Activated CD4-positive, alpha-beta T cell treated with anti-CD3 and anti-CD28 coated beads, Interleukin-2, Interleukin-6, amounts not matched to agents 100 ng/mL and 50 ng/mL, durations not matched to agents 16 hours and 8 hours (primary cell): Measurements from ENCODE around the gene CCDC78.
"Not testable (repeated sequence)": the region's sequence is repeated elsewhere in the genome, so short reads cannot be mapped to it uniquely, and the experiment has no call there.

Experiments
- DNase-seq: peaks from one replicate; pipeline ENCODE4 v3.0.0-alpha.2; 2020

The CCDC78 gene

DNA sequence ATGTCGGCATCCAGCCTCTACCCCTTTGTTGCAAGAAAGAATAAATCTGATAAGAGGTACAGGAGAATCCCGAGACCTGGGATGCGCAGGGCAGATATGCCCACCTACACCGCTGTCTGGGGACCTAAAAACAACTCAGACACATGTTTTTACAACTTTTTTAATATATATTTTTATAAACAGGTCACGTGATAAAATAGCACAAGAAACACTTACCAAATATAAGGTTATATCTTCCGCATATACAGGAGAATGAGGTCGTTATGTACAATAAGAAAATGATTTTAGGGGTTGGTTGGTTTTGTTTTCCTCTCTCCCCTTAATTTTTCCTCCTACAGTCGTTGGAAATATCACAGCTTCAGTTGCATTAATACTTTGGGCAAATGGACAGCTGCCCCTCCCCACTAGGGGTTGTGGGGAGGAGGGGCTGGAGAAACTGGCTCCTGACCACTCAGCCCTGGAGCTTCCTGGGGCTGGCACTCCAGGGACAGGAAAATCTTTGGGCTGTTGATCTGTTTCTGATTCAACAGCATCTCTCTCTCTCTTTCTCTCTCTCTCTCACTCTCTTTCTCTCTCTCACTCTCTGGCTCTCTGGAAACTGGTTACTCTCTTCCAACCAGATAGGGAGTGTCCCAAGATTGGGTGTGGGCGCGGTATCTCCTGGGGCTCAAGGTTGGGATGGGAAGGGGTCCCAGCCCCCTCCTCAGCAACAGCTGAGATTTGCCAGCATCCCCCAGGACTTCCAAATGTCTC is 33.7 kb downstream of the CCDC78 start:
- DNase-seq: no peak

DNA sequence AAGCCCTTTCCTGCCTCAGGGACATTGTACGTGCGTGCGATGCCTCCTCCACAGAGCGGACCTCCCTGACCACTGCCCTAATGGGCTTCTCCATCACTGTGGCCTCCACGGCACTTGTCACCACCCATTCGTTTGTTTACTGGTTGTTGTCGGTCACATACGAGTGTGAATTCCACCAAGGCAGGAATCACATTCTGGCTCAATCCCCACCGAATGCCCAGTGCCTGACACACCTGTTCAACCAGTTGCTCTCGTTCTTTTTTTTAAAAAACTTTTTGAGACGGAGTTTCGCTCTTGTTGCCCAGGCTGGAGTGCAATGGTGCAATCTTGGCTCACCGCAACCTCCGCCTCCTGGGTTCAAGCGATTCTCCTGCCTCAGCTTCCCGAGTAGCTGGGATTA is 35.0 kb downstream of the CCDC78 start:
- DNase-seq: not testable (repeated sequence)

DNA sequence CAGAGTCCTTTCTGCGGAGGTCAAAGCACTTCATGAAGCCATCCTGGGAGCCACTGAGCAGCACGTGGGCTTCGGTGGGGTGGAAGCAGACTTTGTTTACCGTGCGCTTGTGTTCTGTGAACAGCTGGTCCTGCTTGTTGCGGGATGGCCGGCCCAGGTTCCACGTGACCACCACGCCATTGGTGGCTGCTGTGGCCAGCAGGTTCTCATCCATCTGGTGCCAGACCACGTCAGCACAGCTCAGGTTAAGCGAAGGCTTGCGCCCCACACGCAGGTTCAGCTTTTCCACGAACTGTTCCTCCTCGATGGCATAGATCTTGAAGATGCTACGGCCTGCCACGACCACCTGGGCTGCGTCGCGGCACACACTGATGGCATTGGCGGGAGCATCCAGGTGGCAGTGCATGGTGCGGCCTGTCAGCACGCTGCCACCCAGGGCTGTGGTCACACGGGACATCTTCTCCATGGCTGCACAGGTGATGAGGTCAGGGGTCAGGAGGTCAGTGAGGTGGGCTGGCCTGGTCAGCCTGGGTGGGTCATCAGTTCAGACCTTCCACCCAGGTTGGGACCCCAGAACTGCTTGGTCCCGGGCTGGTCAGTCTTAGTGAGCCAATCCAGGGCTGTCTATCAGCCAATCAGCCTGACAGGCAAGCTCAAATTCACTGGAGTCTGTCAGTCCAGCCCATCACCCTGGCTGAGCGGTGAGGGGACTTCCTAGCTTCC is 36.9 kb downstream of the CCDC78 start:
- no peak for DNase-seq

DNA sequence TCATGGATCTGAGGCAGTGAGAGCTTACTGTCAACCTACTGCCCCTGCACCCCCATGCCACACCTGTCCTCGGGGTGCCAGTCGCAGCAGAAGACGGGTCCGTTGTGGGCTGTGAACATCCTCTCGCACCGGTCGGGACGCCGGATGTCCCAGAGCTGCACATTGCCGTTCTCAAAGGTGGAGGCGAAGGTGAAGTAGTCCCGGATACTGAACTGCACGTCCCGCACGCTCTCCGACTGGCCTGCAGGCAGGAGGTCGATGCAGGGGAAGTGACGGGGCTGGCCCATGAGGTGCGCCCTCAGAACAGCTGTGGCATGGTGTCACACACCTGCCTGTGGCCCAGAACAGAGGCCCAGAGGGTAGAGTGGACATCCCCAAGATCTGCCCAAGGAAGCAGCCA is 38.7 kb downstream of the CCDC78 start:
- no peak for DNase-seq

DNA sequence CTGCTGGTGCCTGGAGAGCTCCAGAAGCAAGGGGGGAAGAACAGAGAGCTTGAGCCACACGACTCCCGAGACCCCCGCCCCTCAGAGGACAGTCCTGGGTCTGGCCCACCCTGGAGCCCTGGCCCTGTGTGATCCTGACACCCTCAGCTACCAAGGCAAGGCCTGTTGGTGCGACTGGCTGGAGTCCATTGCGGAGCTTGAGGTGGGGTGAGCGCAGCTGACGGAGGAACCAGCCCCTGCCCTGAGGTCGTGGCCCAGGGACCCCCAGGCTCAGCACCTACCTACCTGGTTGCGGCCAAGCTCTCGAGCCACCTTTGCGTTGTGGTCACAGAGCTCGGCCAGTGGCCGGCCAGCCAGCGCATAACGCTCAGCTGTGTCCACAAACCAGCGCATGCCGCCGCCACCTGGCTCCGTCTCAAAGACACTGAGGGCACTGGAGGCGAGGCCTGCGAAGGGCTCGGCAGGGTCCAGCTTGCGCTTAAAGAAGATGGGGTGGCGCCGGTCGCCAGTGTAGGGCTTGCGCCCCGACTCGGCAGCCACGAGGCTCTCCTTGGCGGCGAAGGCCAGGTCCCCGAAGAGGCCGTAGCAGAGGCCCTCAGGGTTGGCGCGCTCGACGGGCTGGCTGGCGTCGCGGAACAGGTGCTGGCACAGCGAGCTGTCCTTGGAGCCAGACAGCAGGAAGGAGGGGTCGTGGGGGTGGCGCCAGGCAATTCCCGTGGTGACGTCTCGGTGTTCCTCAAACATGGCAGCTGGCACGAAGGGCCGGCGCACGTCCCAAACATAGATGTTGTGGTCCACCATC is 39.6 kb downstream of the CCDC78 start:
- no peak for DNase-seq

DNA sequence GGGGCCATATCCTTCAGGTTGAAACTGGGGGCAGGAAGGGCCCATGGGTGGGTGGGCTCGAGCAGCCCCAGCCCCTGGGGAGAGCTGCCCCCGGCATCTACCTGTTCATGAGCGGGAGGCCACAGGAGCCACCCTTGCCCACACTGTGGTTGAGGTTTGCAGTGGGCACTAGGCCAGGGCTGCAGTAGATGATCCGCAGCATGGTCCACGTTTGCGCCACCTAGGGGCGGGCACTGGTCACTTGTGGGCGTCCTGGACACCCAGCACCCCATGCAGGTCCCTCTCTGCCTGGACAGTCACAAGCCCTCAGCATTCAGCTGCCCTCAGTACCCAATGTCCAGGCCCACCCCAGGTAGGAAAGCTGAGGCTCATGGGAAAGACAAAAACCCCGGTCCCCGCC is 40.3 kb downstream of the CCDC78 start:
- DNase-seq: peak; percentile 34

DNA sequence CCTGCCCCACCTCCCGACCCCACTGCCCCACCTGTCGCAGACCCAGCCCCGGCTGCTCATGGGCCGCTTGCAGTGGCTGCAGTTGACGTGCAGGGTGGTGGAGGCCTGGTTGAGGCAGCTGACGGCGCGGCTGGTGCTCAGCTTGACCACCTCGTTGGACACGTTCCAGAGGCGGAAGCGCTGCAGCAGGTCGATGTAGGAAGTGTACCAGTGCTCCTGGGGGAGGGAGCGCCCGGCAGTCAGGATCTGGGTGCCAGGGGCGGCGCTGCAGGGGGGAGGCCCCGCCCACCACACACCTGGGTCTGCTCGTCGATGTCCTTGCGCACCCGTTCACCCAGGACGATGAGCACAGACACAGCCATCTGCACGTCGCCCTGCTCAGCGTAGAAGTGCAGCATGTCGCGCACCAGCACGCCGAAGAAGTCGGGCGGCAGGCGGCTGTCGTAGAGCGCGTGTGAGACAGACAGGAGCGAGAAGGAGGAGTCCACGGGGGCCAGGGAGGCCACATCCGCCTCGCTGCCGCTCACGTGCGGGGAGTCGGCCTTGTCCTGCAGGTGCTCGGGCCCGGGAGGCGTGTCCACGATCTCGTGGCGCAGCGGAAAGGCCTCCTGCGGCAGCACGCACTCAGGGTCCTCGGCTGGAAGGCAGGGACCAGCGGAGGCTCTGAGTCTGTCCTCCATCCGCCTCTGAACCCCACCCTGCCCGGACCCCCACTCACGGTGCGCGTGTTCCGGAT is 41.1 kb downstream of the CCDC78 start:
- no peak for DNase-seq

DNA sequence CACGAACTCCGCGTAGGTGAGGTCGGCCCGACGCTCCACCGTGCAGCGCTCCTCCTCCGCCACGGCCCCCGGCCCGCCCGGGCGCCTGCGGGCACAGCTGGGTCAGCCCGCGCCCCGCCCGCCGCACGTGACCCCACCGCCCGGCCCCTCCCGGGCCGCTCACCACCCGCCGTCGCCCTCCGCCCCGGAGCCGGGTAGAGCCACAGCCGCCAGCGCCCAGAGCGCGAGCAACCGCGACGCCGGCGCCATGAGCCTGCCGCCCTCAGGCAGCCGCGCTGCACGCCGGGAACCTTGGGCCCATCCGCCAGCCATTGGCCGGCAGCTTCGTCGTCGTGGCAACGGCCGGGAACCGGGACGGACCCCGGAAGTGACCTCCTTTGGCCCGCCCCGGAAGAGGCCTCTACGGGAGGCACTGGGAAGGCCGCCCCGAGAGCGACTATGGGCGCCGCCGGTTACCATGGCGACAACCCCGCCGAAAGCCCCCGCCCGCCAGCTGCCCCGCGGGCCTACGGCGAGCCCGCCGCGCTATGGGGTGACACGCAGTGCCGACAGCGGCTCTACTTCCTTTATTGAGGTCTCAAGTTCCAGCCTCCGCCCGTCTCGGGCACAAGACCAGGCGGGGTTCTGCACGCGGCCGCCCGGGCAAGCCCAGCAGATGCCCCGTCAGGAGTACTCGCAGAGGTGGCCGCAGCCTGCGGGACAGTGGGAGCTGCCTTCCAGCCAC is 42.0 kb downstream of the CCDC78 start, which contains the start of gene JMJD8:
Gene JMJD8, minus strand, starts transcription at position 264 of the 724 bp plus-strand sequence. Its CDS starts 15 bp downstream, at position 249.
- peak; percentile 98 for DNase-seq

DNA sequence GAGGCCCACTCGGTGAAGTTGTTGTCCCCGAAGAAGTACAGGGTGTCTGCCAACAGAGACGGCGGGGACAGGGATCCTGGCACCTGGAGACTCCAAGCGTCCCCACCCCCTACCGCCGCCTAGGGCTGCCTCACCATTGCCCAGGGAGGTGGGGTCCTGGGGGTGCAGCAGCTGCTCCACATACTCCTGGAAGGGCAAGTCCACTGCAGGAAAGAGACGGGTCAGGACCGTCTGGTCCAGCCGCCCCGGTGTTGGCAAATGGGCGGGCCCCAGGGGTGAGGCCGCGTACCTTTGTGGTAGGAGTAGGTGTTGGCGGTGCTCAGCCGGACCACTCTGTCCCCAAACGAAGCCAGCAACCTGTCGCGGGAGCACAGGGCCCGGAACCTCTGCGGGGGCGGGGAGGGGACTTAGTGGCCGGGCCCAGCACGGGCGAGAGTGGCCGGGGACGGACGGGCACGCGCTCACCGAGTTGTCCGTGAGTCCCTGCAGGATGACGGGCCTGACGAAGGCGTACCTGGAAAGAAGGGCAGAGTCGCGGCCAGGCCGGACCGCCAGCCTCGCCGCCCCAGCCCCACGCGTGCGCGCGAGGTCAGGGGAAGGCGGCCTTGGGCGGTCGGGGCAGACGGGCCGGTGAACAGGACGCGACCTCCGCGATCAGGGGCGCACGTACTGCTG is 42.7 kb downstream of the CCDC78 start:
- DNase-seq: peak; percentile 24

DNA sequence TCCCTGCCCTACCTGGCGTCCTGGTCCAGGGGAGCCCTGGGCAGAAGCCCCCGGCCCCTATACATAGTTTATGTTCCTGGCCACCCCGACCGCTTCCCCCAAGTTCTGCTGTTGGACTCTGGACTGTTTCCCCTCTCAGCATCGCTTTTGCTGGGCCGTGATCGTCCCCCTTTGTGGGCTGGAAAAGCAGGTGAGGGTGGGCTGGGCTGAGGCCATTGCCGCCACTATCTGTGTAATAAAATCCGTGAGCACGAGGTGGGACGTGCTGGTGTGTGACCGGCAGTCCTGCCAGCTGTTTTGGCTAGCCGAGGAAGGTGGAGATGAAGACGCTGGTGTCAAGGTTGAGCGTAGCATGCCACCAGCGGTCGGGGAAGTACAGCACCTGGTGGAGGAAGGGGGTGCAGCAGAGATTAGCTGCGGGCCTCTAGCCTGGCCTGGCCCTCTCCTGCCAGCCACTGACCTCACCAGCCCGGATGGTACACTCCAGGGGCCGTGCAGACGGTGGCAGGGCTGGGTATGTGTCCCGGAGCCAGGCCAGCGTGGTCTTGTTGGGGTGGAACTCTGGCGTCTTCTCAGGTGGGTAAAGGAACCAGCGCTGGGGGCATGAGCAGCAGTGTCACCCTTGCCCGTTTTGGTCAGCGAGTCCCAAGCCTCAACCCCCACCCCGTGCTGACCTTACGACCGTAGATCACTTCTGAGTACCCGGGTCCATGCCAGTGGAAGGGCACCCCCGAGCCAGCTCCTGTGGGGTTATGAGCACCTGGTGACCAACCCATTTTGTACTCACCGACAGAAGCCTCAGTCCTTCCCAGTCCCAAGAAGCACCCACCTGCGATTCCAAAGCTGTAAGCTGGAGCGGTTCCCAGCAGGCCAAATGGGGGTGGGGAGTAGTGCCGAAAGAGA is 43.5 kb downstream of the CCDC78 start:
- no peak for DNase-seq

DNA sequence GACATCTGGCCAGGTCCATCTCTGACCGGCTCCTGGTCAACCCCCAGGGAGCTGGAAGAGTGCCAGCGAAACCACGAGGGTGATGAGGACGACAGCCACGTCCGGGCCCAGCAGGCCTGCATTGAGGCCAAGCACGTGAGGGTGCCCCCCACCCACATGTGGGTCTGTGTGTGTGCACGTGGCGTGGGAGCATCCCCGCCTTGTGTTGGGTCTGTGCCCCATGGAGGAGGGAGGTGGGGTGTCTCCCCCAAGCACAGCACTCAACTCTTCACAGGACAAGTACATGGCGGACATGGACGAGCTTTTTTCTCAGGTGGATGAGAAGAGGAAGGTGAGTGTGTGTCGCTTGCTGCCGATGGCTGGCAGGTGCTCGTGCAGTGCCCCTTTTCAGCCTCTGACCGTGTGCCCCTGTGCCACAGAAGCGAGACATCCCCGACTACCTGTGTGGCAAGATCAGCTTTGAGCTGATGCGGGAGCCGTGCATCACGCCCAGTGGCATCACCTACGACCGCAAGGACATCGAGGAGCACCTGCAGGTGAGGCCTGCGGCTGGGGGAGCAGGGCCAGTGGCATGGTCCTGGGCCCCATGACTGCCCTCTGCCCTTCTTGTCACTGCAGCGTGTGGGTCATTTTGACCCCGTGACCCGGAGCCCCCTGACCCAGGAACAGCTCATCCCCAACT is 44.4 kb downstream of the CCDC78 start:
- no peak for DNase-seq

DNA sequence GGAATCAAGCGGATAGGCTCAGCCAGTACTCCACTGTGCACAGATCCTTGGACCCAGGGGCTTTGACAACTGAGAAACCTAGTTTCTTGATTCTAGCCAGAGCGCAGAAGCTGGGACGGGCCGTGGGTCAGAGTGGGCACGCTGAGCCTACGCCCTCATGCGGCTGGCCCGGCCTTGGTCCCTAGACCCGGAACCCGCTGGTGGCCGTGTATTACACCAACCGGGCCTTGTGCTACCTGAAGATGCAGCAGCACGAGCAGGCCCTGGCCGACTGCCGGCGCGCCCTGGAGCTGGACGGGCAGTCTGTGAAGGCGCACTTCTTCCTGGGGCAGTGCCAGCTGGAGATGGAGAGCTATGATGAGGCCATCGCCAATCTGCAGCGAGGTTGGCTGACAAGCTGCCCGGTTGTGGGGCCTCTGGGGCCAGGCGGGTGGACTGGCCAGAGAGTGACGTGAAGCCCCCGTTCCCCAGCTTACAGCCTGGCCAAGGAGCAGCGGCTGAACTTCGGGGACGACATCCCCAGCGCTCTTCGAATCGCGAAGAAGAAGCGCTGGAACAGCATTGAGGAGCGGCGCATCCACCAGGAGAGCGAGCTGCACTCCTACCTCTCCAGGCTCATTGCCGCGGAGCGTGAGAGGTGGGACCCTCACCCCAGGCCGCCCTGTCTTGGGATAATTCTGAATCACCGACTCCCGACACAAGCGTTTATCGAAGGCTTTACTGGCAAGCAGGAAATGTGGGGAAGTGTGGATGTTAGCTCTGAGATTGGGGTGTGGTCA is 45.1 kb downstream of the CCDC78 start:
- DNase-seq: peak; percentile 34

DNA sequence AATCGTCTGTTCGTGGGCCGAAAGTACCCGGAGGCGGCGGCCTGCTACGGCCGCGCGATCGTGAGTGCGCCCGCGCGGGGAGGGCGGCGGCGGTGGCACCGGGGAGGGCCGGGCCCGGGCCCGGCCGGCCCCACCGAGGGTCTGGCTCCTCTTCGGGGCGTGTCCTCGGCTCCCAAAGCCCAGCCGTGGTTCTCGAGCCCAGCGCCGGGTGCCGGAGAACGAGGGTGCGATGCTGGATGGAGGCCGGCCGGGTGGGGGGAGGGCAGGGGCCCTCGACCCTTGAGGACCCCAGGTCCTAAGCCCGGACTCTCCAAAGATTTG is 45.7 kb downstream of the CCDC78 start:
- DNase-seq: no peak

DNA sequence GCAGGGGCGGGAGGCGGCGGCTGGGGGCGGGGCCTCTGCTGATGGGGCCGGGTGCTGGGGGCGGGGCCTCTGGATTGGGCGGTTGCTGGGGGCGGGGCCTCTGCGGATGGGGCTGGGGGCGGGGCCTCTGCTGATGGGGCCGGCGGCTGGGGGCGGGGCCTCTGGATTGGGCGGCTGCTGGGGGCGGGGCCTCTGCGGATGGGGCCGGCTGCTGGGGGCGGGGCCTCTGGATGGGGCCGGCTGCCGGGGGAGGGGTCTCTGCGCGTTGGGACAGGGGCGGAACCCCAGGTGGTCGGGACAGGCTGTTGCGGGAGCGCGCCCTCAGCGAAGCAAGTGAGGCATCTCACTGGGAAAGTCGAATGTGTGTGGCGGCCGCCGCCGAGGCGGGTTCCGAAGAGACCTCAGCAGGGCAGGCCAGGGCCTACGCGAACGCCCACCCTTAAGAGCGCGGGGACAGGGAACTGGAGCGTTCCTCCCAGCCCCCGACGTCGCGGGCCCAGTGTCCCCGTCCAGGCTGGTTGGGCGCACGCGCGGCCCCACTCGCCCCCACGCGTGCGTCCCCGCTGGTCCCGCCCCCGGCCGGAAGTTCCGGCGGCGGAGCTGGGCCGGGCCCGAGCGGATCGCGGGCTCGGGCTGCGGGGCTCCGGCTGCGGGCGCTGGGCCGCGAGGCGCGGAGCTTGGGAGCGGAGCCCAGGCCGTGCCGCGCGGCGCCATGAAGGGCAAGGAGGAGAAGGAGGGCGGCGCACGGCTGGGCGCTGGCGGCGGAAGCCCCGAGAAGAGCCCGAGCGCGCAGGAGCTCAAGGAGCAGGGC is 46.2 kb downstream of the CCDC78 start, which contains the start of gene STUB1:
Gene STUB1, plus strand, starts transcription at position 597 of the 811 bp plus-strand sequence. Its CDS starts 116 bp downstream, at position 713.
- peak; percentile 94 for DNase-seq

DNA sequence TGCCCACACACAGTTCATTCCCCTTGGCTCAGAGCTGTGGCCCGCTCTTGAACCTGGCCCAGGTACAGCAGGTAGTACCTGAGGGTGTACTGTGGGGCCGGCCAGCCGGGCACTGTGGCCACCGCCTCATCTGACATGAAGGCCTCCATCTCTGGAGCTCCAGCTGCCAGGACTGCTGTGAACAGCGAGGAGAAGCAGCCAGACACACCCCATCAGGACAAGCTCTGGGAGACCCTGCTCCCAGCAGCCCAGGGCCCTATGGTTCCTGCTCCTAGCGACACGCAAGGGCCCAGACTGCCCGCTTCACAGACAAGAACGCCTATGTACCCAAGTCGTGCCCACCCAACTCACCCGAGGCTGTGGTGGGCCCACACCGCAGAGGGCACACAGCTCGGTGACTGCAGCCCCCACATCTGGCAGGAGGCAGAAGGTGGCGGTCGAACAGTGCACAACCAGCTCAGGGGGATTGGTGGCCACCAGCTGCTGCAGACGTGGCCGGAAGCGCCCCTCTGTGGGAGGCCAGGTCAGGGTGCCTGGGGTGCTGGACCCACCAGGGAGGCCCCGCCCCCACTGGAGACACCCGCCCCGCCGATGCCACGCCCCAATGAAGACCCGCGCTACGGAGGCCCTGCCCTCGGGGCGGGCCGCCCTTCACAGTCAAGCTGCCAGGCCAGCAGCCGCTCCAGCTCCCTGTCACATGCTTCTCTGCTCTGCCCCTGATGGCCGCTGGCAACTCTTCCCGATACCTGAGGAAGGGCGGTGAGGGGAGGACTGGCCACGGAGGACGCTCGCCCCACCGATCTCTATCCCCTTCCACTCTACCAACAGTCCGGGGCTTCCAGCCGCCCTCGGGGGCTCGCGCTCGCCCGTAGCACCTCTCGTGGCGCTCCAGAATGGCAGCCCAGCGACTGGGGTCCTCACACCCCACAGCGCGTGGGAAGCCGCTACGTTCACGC is 47.1 kb downstream of the CCDC78 start:
- DNase-seq: peak; percentile 75

DNA sequence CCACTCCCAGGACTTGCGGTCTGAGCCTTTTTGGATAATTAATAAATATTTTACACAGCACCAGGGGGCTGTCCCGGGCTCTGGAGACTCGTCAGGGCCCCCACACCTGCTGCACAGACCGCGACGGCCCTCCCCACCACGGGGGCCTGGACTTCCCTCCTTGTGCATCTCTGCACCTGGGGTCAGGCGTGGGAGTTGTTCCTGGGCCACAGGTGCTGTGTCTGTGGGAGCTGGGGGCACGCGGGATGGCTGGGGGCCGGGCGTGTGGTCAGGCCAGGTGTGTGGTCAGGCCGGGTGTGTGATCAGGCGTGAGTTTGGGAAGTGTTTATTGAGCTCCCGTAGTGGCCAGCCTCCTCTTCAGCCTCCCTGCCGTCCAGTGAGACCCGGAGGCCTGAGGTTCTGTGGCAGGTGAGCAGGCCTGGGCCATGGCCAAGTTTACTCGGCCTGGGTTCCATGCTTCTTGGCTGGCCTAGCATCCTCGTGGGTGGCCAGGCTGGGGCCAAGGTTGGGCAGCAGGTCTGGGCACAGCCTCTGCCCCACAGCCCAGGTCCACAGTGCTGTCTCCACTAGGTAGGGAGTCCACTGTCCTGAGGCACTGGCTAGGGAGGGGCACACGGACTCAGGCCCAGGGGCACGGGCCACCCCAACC is 47.9 kb downstream of the CCDC78 start:
- no peak for DNase-seq
